Ramos (cell line): ENCODE measurements around the gene PTTG1IP.
"Not testable (repeated sequence)": the region's sequence is repeated elsewhere in the genome, so short reads cannot be mapped to it uniquely, and the experiment has no call there.

Source experiments
- in situ Hi-C: fragments of 300-500 bp; cut with MboI; formaldehyde crosslinking; loops from one replicate; pipeline ENCODE4 v1.14.3; 2022; ENCODE audit warnings: low sequenced_read_pairs; ENCODE audit not compliant: unreplicated experiment

PTTG1IP gene

GRCh38 chr21:44834231-44834950 is 39.1 kb downstream of the PTTG1IP start:
- in situ Hi-C loops, result no loop called here

- in situ Hi-C loops, result no loop called here
Observed at GRCh38 chr21:44833663-44834062, 39.8 kb downstream of the PTTG1IP start.

GRCh38 chr21:44832516-44833255 is 40.8 kb downstream of the PTTG1IP start:
- in situ Hi-C loops, result not testable (repeated sequence)

DNA sequence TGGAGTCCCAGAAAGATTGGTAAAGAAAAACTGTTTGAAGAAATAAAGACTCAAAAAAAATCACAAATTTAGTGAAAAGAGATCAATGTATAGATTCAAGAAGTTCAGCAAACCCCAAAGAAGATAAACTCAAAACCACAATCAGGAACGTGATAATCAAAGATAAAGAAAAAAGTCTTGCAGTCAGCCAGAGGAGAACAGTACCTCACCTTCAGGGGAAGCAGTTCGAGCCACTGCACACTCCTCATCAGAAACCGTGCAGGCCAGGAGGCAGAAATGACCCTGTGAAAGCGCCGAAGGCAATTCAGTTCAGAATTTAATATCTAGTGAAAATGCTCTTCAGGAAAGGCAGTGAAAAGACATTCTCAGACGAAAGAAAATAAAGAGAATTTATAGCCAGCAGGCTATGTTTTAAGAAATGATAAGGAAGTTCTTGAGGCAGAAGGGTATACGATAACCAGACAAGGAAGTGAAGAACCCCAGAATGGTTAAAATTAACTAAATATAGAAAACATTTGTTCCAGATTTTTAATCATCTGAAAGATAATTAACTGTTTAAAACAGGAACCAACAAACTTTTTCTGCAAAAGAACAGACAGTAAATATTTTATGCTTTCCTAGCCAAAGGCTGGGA is 42.1 kb downstream of the PTTG1IP start:
- in situ Hi-C loops, result no loop called here

- in situ Hi-C loops, result no loop called here
Observed at GRCh38 chr21:44829507-44830092, 43.9 kb downstream of the PTTG1IP start.

DNA sequence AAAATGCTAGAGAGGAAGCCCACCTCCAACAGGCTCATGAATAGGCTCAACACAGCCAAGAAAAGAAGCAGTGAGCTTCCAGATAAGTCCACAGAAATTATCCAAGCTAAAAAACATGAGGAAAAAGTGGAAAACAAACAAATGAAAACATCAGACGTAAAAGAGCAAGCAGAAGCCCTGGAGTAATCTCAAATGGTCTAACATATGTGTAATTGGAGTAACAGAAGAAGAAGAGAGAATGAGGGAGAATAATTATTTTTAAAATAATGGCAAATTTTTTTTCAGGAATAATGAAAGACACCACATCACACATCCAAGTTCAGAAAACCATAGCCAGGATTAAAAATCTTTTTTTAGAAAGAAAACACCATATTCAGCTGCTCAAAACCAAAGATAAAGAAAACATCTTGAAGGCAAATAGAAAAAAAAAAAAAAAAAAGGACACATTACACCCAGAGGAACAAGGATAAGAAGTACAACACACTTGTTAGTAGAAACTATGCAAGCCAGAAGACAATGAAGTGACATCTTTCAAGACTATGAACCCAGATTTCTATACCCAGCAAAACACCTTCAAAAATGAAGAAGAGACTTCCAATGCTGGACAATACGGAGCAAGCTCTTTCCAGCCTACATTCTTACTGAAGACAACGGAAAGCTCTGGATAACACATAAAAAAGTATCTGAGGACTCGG is 45.0 kb downstream of the PTTG1IP start:
- in situ Hi-C loops, result no loop called here

GRCh38 chr21:44823179-44823660 is 50.3 kb downstream of the PTTG1IP start:
- in situ Hi-C loops, result no loop called here

DNA sequence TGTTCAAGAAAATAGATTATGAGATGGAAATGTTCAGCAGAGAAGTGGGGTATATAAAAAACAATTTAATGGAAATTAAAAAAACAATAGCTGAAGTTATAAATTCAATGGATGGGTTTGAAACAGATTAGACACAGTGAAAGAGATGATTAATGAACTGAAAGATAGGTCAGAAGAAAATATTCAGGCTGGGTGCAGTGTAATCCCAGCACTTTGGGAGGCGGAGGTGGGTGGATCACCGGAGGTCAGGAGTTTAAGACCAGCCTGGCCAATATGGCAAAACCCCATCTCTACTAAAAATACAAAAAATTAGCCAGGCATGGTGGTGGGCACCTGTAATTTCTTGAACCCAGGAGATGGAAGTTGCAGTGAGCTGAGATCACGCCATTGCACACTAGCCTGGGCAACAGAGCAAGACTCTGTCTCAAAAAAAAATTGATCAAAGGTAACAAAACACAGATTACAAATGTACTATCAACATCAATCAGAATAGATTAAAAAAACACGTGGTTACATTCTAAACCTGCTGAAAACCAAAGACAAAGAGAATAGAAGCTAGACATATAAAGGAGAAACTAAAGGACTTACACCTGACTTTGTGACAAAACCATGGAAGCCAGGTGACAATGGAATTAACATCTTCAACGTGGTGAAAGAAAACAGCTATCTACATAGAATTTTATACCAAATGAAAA is 50.9 kb downstream of the PTTG1IP start:
- in situ Hi-C loops, result no loop called here

- in situ Hi-C loops, result no loop called here
Observed at GRCh38 chr21:44820851-44821250, 52.6 kb downstream of the PTTG1IP start.

DNA sequence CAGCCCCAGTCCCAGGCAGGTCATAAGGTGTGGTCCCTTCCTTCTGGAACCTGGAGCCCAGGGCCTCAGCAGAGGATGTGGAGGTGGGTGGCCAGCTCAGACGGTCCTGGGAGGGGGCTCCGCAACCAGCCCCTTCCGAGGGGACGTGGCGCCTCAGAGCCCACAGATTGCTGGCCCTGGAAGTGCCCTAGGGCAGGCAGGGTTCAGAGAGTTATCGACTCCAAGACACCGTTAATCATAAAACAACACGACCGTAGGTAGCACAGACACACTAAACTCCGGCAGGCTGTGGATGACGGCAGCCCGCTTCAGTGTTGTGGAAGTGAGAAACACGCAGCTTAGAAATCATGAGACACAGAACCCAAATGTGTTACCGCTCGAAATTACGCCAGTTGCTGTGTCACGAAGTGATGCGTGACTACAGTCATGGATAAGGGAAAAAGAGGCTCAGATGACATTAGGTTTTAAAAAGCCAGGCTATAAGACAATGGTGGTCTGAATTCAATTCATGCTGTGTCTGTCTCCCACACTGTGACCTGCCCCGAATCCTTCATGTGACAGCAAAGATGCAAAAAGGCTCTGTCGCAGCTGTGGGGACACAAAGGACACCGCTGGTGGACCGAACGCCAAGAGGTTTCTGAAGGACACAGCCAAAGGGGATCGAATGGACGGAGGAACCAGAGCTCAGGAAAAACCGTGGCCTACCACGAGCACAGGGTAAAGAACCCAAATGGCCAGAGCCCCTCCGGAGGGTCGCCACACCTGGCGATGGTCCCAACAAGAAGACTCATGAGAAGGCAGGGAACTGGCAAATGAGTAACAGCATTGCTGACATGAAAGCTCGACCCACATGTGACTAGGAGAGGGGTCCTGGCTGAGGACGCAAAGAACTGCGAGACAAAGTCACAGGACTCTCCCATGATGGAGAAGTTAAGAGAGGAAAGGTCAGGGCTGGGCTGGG is 53.9 kb downstream of the PTTG1IP start:
- in situ Hi-C loops, result no loop called here

DNA sequence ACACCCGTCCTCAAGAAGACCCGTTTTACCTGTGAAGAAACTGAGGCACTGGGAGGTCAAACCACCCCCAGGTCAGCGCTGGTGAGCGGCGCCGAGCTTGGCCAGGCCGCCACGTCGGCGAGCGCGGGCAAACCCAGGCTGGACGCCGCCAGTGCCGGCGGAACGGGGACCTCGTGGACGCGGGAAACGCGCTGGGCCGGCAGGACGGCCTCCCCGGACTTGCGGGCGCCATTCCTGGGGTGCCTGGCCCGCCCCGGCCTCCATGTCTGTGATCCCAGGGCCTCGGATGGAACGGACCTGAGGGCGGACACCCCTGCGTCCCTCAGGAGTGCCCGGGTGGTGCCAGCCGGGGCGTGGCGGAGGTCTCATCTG is 54.9 kb downstream of the PTTG1IP start:
- in situ Hi-C loops, result no loop called here

- in situ Hi-C loops, result no loop called here
Observed at GRCh38 chr21:44817914-44818639, 55.4 kb downstream of the PTTG1IP start, which contains the start of gene SUMO3. Gene SUMO3 (minus strand): TSS chr21:44818062. CDS start chr21:44817968, 94 bp downstream.

DNA sequence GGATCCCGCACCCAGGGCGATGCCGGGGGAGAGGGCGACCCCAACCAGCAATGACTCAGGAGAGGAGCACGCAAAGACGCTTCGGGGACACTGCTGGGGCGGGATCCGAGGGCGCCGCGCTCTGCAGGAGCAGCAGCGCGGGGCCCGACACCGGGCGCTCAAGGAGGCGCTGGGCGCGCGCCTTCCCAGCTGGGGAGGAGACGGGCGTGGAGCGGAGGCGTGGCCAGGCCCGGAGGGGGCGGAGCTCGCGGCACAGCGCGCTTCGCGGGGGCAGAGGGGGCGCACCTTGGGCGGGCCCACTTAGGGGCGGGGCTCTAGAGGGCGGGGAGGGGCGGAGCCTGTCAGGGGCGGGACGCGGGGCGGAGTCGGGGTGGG is 56.0 kb downstream of the PTTG1IP start:
- in situ Hi-C loops, result no loop called here

GRCh38 chr21:44816761-44817505 is 56.6 kb downstream of the PTTG1IP start:
- in situ Hi-C loops, result no loop called here

DNA sequence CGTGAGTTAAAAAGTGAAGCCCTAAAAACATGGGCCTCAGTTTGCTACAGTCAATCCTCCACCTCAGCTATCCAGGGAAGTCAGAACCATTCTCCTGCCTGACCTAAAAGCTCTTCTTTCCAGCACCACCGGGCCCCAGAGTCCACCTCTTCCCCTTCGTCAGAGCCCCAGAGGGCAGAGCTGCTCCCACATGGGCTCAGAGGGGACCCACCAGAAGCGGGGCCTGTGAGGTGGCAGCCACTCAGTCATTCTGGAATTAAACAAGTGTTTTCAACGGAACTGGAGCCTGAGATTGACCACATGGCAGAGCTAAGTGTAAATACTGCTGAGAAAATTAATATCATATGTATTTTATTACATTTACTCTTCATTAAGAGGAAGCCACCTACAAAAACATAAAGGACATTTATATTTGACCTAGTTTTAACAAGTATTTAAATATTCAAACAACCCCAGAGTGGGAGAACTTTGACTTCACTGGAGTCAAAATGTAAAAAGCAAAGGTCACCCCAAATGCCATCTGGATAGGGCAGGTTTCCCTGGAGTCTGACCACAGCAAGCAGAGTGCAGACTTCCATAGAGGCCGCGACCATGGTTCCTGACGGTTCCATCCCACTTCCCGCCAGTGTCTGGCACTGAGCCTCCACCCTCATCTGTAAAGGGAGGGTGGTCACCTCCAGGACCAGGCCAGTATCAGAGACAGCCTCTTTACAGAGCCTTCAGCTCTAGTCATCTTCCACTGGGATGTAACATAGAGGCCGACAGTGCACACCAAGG is 57.5 kb downstream of the PTTG1IP start:
- in situ Hi-C loops, result no loop called here

- in situ Hi-C loops, result no loop called here
Observed at GRCh38 chr21:44815225-44815624, 58.3 kb downstream of the PTTG1IP start.
